AG10803 (cell line): Measurements from ENCODE around the gene FNDC3B.

Source experiments
- DNase-seq: peaks from one replicate; pipeline ENCODE4 v3.0.0; 2010; ENCODE audit warnings: low read depth
- H3K4me3 ChIP-seq: 2 replicates; pipeline ENCODE4 v1.5.1; 2011; ENCODE audit warnings: mild to moderate bottlenecking, low read length, control low read depth
- TF ChIP-seq, protein P1 (sequence below): conservative IDR thresholded peaks from 2 replicates; pipeline ENCODE4 v1.5.1; 2011; ENCODE audit warnings: mild to moderate bottlenecking, low read length, control low read depth, inconsistent platforms

FNDC3B gene

DNA sequence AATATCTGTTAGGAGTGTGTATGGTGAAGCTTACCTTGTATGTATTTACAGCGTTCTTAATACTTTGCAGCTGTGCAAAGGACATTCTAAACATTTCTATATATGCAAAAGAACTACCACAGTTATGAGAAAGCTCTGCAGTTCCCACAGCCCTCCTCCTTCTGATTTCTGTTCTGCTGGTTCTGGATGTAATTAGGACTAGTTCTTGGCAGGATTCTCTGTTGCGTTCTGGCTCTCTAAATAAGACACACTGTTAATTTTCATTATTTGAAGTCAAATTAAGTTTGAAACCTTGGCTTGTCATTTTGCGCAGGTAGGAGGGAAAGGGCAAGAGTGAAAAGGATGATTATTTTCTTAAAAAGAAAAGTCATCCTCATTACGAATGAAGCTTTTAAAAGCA is 76.4 kb downstream of the FNDC3B start:
- DNase-seq: peak; percentile 38
- TF ChIP-seq, protein P1, sequence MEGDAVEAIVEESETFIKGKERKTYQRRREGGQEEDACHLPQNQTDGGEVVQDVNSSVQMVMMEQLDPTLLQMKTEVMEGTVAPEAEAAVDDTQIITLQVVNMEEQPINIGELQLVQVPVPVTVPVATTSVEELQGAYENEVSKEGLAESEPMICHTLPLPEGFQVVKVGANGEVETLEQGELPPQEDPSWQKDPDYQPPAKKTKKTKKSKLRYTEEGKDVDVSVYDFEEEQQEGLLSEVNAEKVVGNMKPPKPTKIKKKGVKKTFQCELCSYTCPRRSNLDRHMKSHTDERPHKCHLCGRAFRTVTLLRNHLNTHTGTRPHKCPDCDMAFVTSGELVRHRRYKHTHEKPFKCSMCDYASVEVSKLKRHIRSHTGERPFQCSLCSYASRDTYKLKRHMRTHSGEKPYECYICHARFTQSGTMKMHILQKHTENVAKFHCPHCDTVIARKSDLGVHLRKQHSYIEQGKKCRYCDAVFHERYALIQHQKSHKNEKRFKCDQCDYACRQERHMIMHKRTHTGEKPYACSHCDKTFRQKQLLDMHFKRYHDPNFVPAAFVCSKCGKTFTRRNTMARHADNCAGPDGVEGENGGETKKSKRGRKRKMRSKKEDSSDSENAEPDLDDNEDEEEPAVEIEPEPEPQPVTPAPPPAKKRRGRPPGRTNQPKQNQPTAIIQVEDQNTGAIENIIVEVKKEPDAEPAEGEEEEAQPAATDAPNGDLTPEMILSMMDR: no peak
- H3K4me3 ChIP-seq: no peak overlapping the region

DNA sequence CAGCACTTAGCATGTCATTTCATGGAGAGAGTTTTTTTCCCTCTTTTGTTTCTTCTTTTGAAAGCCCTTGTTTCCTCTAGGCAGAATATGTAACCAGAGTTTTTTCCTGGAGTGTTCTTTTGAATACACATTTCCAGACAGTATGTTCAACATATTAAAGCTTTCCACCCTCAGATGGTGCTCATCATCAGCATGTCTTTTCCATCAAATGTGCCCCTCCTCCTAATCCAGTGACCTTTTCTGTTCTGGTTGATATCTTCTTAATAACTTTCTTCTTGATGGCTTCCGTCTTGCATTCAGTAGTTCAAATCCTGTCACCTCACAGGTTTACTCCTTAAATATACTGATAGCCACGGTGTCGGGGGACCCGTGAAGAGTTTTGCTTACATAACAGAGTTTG is 78.6 kb downstream of the FNDC3B start:
- TF ChIP-seq, protein P1: no peak
- no peak overlapping the region for H3K4me3 ChIP-seq
- no peak for DNase-seq

DNA sequence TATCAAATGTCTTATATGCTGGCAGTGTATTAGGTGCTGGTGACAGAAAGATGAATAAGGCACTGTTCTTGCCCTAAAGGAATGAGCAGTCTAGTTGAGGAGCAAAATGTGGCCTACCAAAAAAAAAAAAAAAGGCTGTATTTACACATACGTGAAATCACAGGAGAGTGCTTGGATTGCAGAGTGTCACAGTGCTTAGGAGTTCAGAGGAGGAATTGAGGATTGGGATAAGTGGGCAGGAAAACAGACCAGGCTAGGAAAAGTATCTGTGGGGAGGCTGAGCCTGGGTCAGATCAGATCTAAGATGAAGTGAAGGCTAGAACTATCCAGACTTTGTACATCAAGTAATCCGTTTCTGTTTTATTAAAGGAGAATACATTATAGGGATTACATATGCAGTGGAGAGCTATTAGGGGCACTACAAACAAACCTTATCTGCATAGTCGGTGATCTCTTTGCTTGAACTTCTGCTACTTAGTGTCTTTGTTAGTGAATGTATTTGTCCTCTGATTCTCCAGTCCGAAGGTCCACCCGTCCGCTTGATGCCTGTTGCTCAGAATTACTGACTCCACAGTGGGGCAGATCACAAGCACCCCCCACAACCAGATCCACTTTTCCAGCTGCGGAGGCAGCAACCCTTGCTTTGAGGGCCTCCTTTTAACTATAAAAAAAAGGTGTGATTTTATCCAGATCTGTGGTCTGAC is 80.0 kb downstream of the FNDC3B start:
- no peak overlapping the region for H3K4me3 ChIP-seq
- no peak for DNase-seq
- TF ChIP-seq, protein P1: no peak

DNA sequence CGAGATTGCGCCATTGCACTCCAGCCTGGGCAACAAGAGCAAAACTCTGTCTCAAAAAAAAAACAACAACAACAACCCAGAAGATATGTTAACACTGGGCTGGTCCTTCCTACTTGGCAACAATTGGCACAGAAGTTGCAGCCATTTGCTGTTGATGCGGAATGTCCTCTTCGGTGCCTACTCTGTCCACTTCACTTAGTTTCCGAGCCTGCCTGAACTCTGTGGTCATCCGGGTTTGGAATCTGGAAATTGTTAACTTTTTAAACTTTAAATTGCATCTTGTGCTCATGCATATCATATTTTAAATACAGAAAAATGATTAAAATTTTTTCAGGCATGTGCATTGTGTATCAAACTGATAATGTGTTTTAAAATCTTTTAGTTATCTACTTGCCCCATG is 81.5 kb downstream of the FNDC3B start:
- TF ChIP-seq, protein P1: no peak
- DNase-seq: no peak
- H3K4me3 ChIP-seq: no peak overlapping the region

DNA sequence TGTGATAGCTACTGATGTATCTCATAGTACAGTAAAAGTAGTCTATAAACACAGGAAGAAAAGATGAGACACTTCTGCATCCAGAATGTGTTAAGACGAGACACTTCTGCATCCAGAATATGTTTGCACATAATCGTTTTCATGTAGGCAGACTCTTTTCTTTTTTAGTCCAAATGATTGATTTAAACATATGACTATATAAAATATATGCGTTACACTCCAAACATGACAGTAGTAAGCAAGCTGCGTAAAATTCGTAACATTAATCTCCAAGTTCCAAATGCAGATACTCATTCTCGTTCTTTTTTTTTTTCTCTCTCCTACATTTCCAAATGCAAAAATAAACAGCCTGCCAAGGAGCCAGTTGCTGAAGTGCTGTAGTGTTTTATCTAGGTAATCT is 82.6 kb downstream of the FNDC3B start:
- TF ChIP-seq, protein P1: no peak
- no peak overlapping the region for H3K4me3 ChIP-seq
- DNase-seq: no peak

DNA sequence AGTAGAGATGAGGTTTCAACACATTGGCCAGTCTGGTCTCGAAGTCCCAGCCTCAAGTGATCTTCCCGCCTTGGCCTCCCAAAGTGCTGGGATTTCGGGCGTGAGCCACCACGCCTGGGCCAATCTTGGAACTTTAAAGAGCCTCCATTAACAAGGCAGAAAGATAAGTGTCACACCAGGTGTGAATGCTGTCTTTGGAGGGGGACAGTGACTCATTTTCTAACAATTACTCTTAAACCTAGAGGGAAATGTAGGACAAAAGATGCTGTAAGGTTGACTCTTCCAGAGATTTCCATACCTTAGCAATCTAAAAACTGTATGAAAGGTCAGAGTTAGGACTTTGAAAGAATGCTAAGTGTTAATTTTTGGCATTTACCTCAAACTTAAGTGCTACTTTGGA is 84.9 kb downstream of the FNDC3B start:
- TF ChIP-seq, protein P1: no peak
- H3K4me3 ChIP-seq: no peak overlapping the region
- DNase-seq: no peak

DNA sequence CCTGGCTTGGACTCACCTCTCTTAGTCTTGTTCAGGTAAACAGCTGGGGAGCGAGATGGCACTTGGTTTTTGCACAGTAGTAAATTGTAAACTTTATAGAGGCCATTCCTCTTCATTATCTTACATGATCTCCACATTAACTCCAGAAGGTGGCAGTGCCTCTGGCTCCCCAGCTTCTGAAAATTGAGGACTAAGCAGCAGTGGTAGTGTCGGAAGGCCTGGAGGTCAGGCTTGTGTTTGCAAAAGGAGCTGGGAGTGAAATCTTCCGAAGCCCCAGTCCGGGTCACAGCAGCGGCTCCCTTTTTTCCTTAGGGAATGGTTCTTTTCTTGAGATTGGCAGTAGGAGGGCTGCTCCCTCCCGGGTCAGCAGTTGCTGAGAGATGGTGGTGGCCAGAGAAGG is 85.7 kb downstream of the FNDC3B start:
- no peak overlapping the region for H3K4me3 ChIP-seq
- TF ChIP-seq, protein P1: no peak

More for the DNA sequence above, 85.7 kb downstream of the FNDC3B start:
- DNase-seq: no peak
